Epithelial cell of proximal tubule (primary cell): ENCODE measurements around the gene ARSK. TPM values are rescaled to one million over a fixed set of nuclear protein-coding genes. Genes with fewer than 3 reads are reported as not detected.
A peak's percentile ranks its signal among the peaks of the same experiment; 100 is the strongest.

Experiments
- DNase-seq: peaks from one replicate; pipeline ENCODE4 v3.0.0-alpha.2; 2011; ENCODE audit warnings: low read depth
- H3K4me3 ChIP-seq: 2 replicates; pipeline ENCODE4 v1.5.1; 2011; ENCODE audit warnings: low read depth, mild to moderate bottlenecking, low read length
- CTCF ChIP-seq: conservative IDR thresholded peaks from 2 replicates; pipeline ENCODE4 v1.5.1; 2012; ENCODE audit warnings: low read depth, mild to moderate bottlenecking, low read length
- total RNA-seq: library from RNA; depleted of rRNA; stranded (reverse); fragments of >200 nt; gene quantifications from 2 replicates; pipeline ENCODE4 v1.2.3, GENCODE V29; 2015

ARSK gene
- total RNA-seq: 6.1 and 8.7 TPM in 2 replicates

GRCh38 chr5:95554647-95555548, at the start of gene ARSK, which contains the start of gene SKIC3:
TSS of gene ARSK (plus strand) at chr5:95555101. CDS start at chr5:95555279, 178 bp downstream.
TSS of gene SKIC3 (minus strand) at chr5:95554977. CDS start at chr5:95547150, 7,827 bp downstream.
- peak; percentile 30 for TF ChIP-seq CTCF

GRCh38 chr5:95508550-95508949, 46.4 kb upstream of the ARSK start:
- DNase-seq: no peak
- TF ChIP-seq CTCF: no peak
- no peak overlapping the region for H3K4me3 ChIP-seq

More at GRCh38 chr5:95554647-95555548, at the start of gene ARSK, which contains the start of gene SKIC3:
- DNase-seq: peak; percentile 98
- H3K4me3 ChIP-seq: peak within 1 kb of the TSS; percentile 79

GRCh38 chr5:95511606-95512005, 43.3 kb upstream of the ARSK start:
- TF ChIP-seq CTCF: no peak
- H3K4me3 ChIP-seq: no peak overlapping the region
- no peak for DNase-seq

- no peak for TF ChIP-seq CTCF
- DNase-seq: no peak
- H3K4me3 ChIP-seq: no peak overlapping the region
Observed at GRCh38 chr5:95518417-95518816, 36.5 kb upstream of the ARSK start.

- no peak for TF ChIP-seq CTCF
- no peak overlapping the region for H3K4me3 ChIP-seq
- DNase-seq: no peak
Observed at GRCh38 chr5:95519151-95519550, 35.8 kb upstream of the ARSK start.

GRCh38 chr5:95519681-95520080, 35.2 kb upstream of the ARSK start:
- DNase-seq: no peak
- TF ChIP-seq CTCF: no peak
- H3K4me3 ChIP-seq: no peak overlapping the region

GRCh38 chr5:95520206-95520605, 34.7 kb upstream of the ARSK start:
- no peak for DNase-seq
- TF ChIP-seq CTCF: no peak
- no peak overlapping the region for H3K4me3 ChIP-seq
